HEK293 (cell line): ENCODE data around the gene GTF3C1.

ENCODE experiments used
- CTCF ChIP-seq: fragments of 450-650 bp; formaldehyde crosslinking; IDR thresholded peaks from 2 replicates; pipeline ENCODE4 v1.5.1; 2016; ENCODE audit warnings: missing biosample characterization, missing genetic modification characterization
- GLI4 ChIP-seq: fragments of 450-650 bp; formaldehyde crosslinking; IDR thresholded peaks from 2 replicates; pipeline ENCODE4 v1.5.1; 2016; ENCODE audit warnings: missing biosample characterization, missing genetic modification characterization
- PATZ1 ChIP-seq: fragments of 450-650 bp; formaldehyde crosslinking; IDR thresholded peaks from 2 replicates; pipeline ENCODE4 v1.5.1; 2016; ENCODE audit warnings: missing biosample characterization, missing genetic modification characterization
- PRDM2 ChIP-seq: fragments of 450-650 bp; formaldehyde crosslinking; IDR thresholded peaks from 2 replicates; pipeline ENCODE4 v1.5.1; 2016; ENCODE audit warnings: missing biosample characterization, missing genetic modification characterization, borderline replicate concordance
- RBAK ChIP-seq: fragments of 450-650 bp; formaldehyde crosslinking; IDR thresholded peaks from 2 replicates; pipeline ENCODE4 v1.5.1; 2016; ENCODE audit warnings: missing biosample characterization, missing genetic modification characterization
- ZNF138 ChIP-seq: fragments of 450-650 bp; formaldehyde crosslinking; IDR thresholded peaks from 2 replicates; pipeline ENCODE4 v1.5.1; 2016; ENCODE audit warnings: missing biosample characterization, missing genetic modification characterization, borderline replicate concordance
- ZNF274 ChIP-seq, 2 experiments: fragments of 200-500 bp in 1 of 2; fragments of 450-650 bp in 1 of 2; sonication (Bioruptor generic) in 1 of 2; formaldehyde crosslinking in 1 of 2; IDR thresholded peaks; 2 replicates each; pipeline versions ENCODE4 v1.5.1 to v1.6.1; 2014 to 2016; ENCODE audit warnings: borderline replicate concordance in 1 of 2, inconsistent platforms in 1 of 2, low read length in 1 of 2, missing biosample characterization in 1 of 2, missing genetic modification characterization in 1 of 2
- ZNF654 ChIP-seq: fragments of 450-650 bp; formaldehyde crosslinking; IDR thresholded peaks from 2 replicates; pipeline ENCODE4 v1.5.1; 2016; ENCODE audit warnings: low read depth, missing biosample characterization, missing genetic modification characterization

GRCh38 chr16:27514806-27515205 lies 34.9 kb downstream of the GTF3C1 start:
- no peak for TF ChIP-seq CTCF (tag by site-specific recombination)
- no peak for TF ChIP-seq RBAK (tag by site-specific recombination)
- no peak for TF ChIP-seq PRDM2 (tag by site-specific recombination)
- TF ChIP-seq PATZ1 (tag by site-specific recombination): no peak
- TF ChIP-seq ZNF274 (IDR thresholded peaks at IDR 0.05; ENCODE audit: low read length): no peak
- TF ChIP-seq ZNF274 (tag by site-specific recombination; IDR thresholded peaks at IDR 0.05; ENCODE audit: borderline replicate concordance): no peak
- TF ChIP-seq ZNF654: no peak
- TF ChIP-seq GLI4 (tag by site-specific recombination): no peak
- no peak for TF ChIP-seq ZNF138 (tag by site-specific recombination)
